AG04449 (cell line): Measurements from ENCODE around the gene SLC6A6.

ENCODE experiments used
- CTCF ChIA-PET: fragments of 350-600 bp; formaldehyde crosslinking; extraction: SDS; loops from one replicate; lab custom pipeline; 2021; ENCODE audit warnings: antibody characterized with exemption; lab: Yijun Ruan, JAX
- POLR2A ChIA-PET: fragments of 400-600, 350-600 bp; formaldehyde crosslinking; extraction: SDS; loops from one replicate; lab custom pipeline; 2020; ENCODE audit warnings: antibody characterized with exemption, inconsistent platforms; lab: Yijun Ruan, JAX
- DNase-seq: peaks from one replicate; pipeline ENCODE4 v3.0.0-alpha.2; 2010; ENCODE audit warnings: low read depth, low spot score
- H3K4me3 ChIP-seq: 2 replicates; pipeline ENCODE4 v1.5.1; 2011; ENCODE audit warnings: low read depth, mild to moderate bottlenecking, control low read depth, low read length
- TF ChIP-seq, protein P1 (sequence below): IDR thresholded peaks from one replicate; pipeline ENCODE4 v1.5.1; 2011; ENCODE audit warnings: mild to moderate bottlenecking, moderate library complexity, low read length, control low read depth, inconsistent platforms; ENCODE audit not compliant: insufficient read depth; ENCODE audit errors: missing control alignments

Gene SLC6A6

DNA sequence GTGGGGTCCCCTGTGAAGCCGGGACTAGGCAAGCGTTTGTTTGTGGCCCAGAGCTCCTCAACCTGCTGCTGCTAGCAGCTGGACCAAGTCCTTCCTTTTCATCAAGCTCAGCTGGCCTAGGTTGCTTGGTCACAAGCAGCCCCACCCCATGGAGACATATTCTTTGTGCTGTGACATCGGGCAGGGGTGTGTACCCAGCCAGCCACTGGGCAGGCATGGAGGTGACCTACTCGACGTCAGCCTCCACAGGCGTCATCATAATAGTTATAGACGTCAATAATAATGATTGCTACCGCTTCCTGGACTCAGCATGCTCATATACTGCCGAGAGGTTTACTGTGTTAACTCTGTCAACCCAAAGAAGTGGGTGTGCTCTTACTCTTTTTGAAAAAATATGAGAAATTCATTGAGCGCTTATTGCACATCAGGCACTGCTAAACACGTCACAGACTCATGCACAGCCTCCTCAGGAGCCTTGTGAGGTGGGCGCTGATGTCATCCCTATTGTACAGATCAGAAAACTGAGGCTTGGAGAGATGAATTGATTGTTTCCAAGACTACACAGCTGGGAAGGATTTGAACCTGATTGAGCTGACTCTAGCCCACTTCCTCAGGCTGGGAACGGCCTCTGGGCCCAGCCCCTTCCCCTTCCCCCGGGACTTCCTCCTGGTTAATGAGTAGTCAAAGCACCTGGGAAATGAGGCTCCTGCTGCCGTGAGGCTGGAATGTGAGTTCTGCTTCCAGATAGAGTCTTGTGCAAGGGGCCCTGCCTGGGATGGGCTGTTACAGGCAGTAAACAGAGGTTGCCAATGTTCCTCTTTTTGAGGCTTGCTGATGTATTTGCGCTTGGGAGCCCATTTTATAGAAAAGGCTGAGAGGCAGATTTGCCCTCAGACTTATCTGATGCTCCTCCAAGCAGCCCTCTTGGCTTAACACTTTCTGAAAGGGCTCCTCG lies 16.2 kb downstream of the SLC6A6 start:
- no peak for DNase-seq
- ChIA-PET POLR2A (no interaction called here), CTCF (interaction anchor here (0.9 to 1.1 kb wide), 2 partner anchors 11 to 43 kb away, joined by 3 read pairs; no protein-coding TSS in a partner anchor)
- TF ChIP-seq, protein P1, sequence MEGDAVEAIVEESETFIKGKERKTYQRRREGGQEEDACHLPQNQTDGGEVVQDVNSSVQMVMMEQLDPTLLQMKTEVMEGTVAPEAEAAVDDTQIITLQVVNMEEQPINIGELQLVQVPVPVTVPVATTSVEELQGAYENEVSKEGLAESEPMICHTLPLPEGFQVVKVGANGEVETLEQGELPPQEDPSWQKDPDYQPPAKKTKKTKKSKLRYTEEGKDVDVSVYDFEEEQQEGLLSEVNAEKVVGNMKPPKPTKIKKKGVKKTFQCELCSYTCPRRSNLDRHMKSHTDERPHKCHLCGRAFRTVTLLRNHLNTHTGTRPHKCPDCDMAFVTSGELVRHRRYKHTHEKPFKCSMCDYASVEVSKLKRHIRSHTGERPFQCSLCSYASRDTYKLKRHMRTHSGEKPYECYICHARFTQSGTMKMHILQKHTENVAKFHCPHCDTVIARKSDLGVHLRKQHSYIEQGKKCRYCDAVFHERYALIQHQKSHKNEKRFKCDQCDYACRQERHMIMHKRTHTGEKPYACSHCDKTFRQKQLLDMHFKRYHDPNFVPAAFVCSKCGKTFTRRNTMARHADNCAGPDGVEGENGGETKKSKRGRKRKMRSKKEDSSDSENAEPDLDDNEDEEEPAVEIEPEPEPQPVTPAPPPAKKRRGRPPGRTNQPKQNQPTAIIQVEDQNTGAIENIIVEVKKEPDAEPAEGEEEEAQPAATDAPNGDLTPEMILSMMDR, result no peak
- H3K4me3 ChIP-seq, result no peak overlapping the region

DNA sequence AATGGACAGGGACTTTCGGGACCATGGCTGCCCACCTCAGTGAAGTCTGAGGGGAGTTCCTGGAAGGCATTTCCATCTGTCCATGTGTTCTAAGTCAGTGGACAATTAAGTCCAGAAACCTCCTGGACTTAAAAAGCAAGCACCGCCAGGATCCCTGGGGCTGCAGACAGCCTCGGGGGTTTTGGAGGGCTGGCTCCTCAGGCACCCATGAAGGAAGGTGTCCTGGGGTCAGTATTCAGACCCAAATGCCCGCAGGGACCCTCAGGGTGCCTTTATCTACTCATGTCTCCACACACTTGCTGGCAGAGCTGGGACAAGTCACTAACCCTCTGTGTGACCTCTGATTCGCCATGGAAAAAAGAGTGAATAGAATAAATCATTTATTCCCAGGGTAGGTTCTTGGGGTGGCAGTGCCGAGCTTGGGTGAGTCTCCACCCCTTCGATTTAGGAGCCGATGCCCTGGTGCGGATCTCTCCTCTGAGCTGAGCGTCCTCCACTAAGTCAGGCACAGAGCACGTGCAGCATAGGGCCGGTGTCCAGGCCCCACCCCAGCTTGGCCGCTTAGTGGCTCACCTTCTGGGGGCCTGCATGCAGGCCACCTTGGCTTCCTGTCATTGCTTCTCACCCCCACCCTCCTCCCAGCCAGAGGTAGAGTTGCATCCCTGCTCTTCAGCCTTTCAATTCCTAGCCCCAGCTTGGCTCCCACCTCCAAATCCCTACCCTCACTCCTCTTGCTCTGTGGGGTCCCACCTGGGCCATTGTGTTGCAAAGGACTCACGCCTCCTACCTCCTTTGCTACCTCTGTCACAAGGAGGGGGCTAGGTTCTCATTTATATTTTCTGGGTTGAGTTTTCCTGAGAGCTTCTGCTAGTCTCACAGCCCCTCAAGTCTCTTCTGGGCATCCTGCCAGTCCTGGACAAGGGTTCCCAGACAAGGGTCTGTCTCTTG lies 19.9 kb downstream of the SLC6A6 start:
- ChIA-PET CTCF (interaction anchor here (1.2 to 1.6 kb wide), 2 partner anchors 161 to 219 kb away, joined by 4 to 5 read pairs; no protein-coding TSS in a partner anchor), POLR2A (no interaction called here)
- DNase-seq, result no peak
- no peak overlapping the region for H3K4me3 ChIP-seq
- TF ChIP-seq, protein P1, result no peak

DNA sequence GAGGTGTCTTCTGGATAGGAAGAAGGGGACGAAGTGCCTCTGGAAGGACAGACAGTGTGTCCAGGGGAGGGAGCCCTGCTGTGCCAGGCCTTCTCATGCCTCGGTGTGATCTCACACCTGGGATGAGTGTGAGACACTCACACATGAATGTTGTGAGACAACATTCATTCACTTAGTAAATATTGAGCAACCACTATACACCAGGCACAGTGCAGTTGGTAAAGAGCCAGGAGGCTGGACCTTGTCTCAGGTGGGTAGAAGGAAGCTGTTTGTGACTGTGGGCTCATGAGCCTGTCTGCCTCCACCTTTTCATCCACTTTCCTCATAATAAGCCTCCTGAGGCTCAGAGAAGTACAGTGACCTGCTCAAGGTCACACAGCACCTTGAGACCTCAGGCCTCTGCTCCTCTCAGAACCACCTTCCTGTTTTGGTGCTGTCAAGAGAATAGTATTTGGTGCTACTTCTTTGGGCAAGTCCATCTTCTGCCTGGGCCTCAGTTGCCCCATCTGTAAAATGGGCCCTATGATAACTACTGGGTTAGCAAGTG lies 20.9 kb downstream of the SLC6A6 start:
- POLR2A ChIA-PET, result no interaction called here
- no peak overlapping the region for H3K4me3 ChIP-seq
- TF ChIP-seq, protein P1, result no peak
- DNase-seq, result no peak
- CTCF ChIA-PET, result interaction anchor here (1.2 to 1.4 kb wide), 2 partner anchors 162 to 219 kb away, joined by 4 read pairs; no protein-coding TSS in a partner anchor

DNA sequence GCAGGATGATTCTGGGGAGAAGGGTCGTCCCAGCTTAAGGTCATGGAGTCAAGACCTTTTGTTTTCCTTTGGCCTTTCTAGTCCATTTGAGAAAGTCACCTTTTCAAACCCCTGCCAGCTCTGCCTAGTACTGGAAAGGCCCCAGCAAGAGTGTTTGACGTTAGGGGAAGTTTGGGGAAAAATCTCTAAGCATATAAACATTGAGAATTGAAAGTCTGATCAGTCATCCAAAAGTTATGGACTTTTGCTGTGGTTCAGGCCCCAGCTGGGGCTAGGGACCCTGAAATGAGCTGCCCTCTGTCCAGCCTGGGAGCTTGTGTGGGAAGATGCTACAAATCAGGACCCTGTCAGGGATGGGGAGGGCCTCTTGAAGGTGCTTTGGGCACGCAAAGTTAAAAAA lies 21.6 kb downstream of the SLC6A6 start:
- no peak for DNase-seq
- POLR2A ChIA-PET, result interaction anchor here (0.8 kb wide), 1 partner anchor 29 kb away, joined by 3 read pairs; no protein-coding TSS in a partner anchor
- no peak overlapping the region for H3K4me3 ChIP-seq
- CTCF ChIA-PET, result interaction anchor here (0.6 to 1.4 kb wide), 2 partner anchors 218 to 220 kb away, joined by 3 to 4 read pairs; no protein-coding TSS in a partner anchor
- TF ChIP-seq, protein P1, result no peak

DNA sequence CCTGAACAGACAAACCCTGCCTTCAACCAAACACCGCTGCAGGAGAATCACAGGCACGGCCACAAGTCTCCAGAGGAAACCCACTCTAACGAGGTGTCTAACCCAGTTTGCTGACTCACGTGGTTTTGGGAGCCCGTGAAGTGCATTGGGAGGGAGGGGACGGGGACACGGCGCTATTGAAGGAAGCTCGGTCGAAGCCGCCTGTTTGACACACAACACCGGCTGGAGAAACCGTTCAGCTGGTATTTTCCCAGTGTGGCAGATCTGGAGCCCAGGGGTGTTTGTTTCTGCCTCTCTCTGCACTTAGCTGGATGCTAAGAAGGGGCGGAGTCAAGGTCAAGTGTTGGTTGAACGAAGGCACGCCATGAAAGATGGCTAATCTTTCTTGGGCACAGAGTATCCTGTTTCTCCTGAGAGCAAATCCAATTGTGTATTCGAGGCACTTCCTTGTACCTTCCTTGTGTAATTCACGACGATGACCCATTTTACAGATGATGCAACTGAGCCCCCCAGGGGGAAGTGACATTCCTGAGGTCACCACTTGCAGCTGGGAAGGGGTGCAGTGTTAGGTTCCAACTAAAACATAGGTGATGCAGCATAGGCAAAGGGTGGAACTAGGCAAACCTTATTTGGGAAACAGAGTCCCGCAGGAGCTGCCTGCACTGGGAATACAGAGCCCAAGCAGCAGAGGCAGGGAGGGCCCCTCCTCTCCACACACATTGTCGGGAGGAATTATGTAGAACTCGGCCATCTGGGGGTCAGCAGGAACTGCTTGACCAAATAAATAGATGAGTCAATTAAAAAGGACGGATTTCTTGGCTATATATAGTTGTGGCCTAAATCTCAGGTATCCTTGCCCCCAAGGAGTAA lies 22.5 kb downstream of the SLC6A6 start:
- DNase-seq, result no peak
- H3K4me3 ChIP-seq, result no peak overlapping the region
- ChIA-PET POLR2A (interaction anchor here (0.8 to 1.4 kb wide), 2 partner anchors 9 to 28 kb away, joined by 3 to 4 read pairs; no protein-coding TSS in a partner anchor), CTCF (interaction anchor here (1.0 to 1.6 kb wide), 4 partner anchors 11 to 165 kb away, joined by 3 to 4 read pairs (median 4); no protein-coding TSS in a partner anchor)
- TF ChIP-seq, protein P1, result no peak
